ENCODE results near the gene CANT1. TPM values are rescaled to one million over a fixed set of nuclear protein-coding genes. Genes with fewer than 3 reads are reported as not detected.
"Not testable (repeated sequence)": the region's sequence is repeated elsewhere in the genome, so short reads cannot be mapped to it uniquely, and the experiment has no call there.

The CANT1 gene
- total RNA-seq, 4 donors from 2014 or later, result 18.1 to 39.4 (median 28.4) TPM

- TF ChIP-seq, protein P1, sequence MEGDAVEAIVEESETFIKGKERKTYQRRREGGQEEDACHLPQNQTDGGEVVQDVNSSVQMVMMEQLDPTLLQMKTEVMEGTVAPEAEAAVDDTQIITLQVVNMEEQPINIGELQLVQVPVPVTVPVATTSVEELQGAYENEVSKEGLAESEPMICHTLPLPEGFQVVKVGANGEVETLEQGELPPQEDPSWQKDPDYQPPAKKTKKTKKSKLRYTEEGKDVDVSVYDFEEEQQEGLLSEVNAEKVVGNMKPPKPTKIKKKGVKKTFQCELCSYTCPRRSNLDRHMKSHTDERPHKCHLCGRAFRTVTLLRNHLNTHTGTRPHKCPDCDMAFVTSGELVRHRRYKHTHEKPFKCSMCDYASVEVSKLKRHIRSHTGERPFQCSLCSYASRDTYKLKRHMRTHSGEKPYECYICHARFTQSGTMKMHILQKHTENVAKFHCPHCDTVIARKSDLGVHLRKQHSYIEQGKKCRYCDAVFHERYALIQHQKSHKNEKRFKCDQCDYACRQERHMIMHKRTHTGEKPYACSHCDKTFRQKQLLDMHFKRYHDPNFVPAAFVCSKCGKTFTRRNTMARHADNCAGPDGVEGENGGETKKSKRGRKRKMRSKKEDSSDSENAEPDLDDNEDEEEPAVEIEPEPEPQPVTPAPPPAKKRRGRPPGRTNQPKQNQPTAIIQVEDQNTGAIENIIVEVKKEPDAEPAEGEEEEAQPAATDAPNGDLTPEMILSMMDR (IDR thresholded peaks at IDR 0.05), result no peak
- no peak for TF ChIP-seq POLR2A (IDR thresholded peaks at IDR 0.05)
- DNase-seq (ENCODE audit: low spot score in 2 of 2), result peak in 1 of 2 donors; percentile 92
- 2 to 4% methylated on average over 32 to 65 of the region's 77 CpGs for WGBS, 2 donors
- peak within 1 kb of the TSS; percentile 31 for H3K4me3 ChIP-seq (ENCODE audit: low read depth, poor library complexity, severe bottlenecking)
- intact Hi-C loops (cut with DNase I; ENCODE audit: low total_unique reads), result no loop called here
Measured at GRCh38 chr17:79023886-79024771, 14.6 kb upstream of the CANT1 start, which contains the start of gene C1QTNF1. TSS of gene C1QTNF1 (plus strand) at chr17:79024169. CDS start at chr17:79043969, 19,800 bp downstream.

- DNase-seq (ENCODE audit: low spot score in 2 of 2), result peak in 1 of 2 donors; percentile 84
- 77 to 86% methylated on average over 12 of the region's 12 CpGs for WGBS, 2 donors
- TF ChIP-seq POLR2A (IDR thresholded peaks at IDR 0.05), result no peak
- TF ChIP-seq, protein P1 (IDR thresholded peaks at IDR 0.05), result no peak
- no peak overlapping the region for H3K4me3 ChIP-seq (ENCODE audit: low read depth, poor library complexity, severe bottlenecking)
- intact Hi-C loops (cut with DNase I; ENCODE audit: low total_unique reads), result no loop called here
Measured at GRCh38 chr17:79023180-79023705, 13.7 kb upstream of the CANT1 start.

GRCh38 chr17:79022507-79022991 is 13.0 kb upstream of the CANT1 start:
- peak in 1 of 2 donors; percentile 86 for DNase-seq (ENCODE audit: low spot score in 2 of 2)
- intact Hi-C loops (cut with DNase I; ENCODE audit: low total_unique reads), result no loop called here
- TF ChIP-seq POLR2A (IDR thresholded peaks at IDR 0.05), result no peak
- TF ChIP-seq, protein P1 (IDR thresholded peaks at IDR 0.05), result no peak
- H3K4me3 ChIP-seq (ENCODE audit: low read depth, poor library complexity, severe bottlenecking), result no peak overlapping the region
- 67 to 82% methylated on average over 9 of the region's 9 CpGs for WGBS, 2 donors

- DNase-seq (ENCODE audit: low spot score in 2 of 2), result peak in 1 of 2 donors; percentile 42
- 85 to 97% methylated on average over 2 of the region's 2 CpGs for WGBS, 2 donors
- intact Hi-C loops (cut with DNase I; ENCODE audit: low total_unique reads); H3K4me3 ChIP-seq (ENCODE audit: low read depth, poor library complexity, severe bottlenecking): not testable (repeated sequence)
Measured at GRCh38 chr17:79021929-79022328, 12.4 kb upstream of the CANT1 start.

- TF ChIP-seq, protein P1 (IDR thresholded peaks at IDR 0.05), result no peak
- TF ChIP-seq POLR2A (IDR thresholded peaks at IDR 0.05), result no peak
- 22 to 26% methylated on average over 2 of the region's 2 CpGs for WGBS, 2 donors
- no peak overlapping the region for H3K4me3 ChIP-seq (ENCODE audit: low read depth, poor library complexity, severe bottlenecking)
- intact Hi-C loops (cut with DNase I; ENCODE audit: low total_unique reads), result no loop called here
- peak in 1 of 2 donors; percentile 83 for DNase-seq (ENCODE audit: low spot score in 2 of 2)
Measured at GRCh38 chr17:79020631-79021301, 11.2 kb upstream of the CANT1 start.
